Cardiac muscle cell (in vitro differentiated cells and primary cell): ENCODE measurements around the gene RNF186. TPM values are rescaled to one million over a fixed set of nuclear protein-coding genes. Genes with fewer than 3 reads are reported as not detected.

Source experiments
- DNase-seq, 2 donors: peaks; one replicate each; pipeline versions ENCODE4 v3.0.0 to v3.0.0-alpha.2; 2010 to 2017; ENCODE audit warnings: low read depth in 1 of 2, low spot score in 1 of 2
- H3K27ac ChIP-seq: fragments of 200-600 bp; sonication (generic); 2 replicates; pipeline ENCODE4 v1.5.1; 2016
- H3K27me3 ChIP-seq: fragments of 200-600 bp; sonication (generic); 2 replicates; pipeline ENCODE4 v1.6.0; 2016; ENCODE audit warnings: control low read depth
- H3K36me3 ChIP-seq: fragments of 200-600 bp; sonication (generic); 2 replicates; pipeline ENCODE4 v1.5.1; 2016; ENCODE audit warnings: control low read depth
- H3K4me1 ChIP-seq: fragments of 200-600 bp; sonication (generic); 2 replicates; pipeline ENCODE4 v1.8.1; 2017; ENCODE audit warnings: low read depth, mild to moderate bottlenecking, mixed run types
- H3K4me3 ChIP-seq: fragments of 200-600 bp; sonication (generic); 2 replicates; pipeline ENCODE4 v1.5.1; 2016; ENCODE audit warnings: mild to moderate bottlenecking
- H3K9me3 ChIP-seq: fragments of 200-600 bp; sonication (generic); 2 replicates; pipeline ENCODE4 v1.5.1; 2017; ENCODE audit warnings: low read depth, mild to moderate bottlenecking, control low read depth
- polyA plus RNA-seq: library from polyadenylated mRNA; unstranded; fragments of >200 nt; fragmentation: Nextera tagmentation; extraction: Ambion mirVana; gene quantifications from 2 replicates; pipeline ENCODE4 v1.2.1, GENCODE V29; 2016
- total RNA-seq: library from RNA; depleted of rRNA; stranded (reverse); fragments of >200 nt; gene quantifications from 2 replicates; pipeline ENCODE4 v1.2.3, GENCODE V29; 2016
- TF ChIP-seq, protein P1 (sequence below): IDR thresholded peaks from 2 replicates; pipeline ENCODE4 v1.5.1; 2012; ENCODE audit warnings: low read depth, mild to moderate bottlenecking, low read length

RNF186 gene
- total and polyA plus RNA-seq, 2 experiments from 2014 or later = not detected

GRCh38 chr1:19786988-19787423, 28.1 kb downstream of the RNF186 start:
- Histone ChIP-seq H3K27me3 (peaks cover 9% of the 10 kb centered on the region), H3K27ac (no peak overlapping the region), H3K36me3 (no peaks in the 10 kb centered on the region), H3K4me3 (no peak overlapping the region), H3K4me1 (no peaks in the 10 kb centered on the region), H3K9me3 (no peaks in the 10 kb centered on the region)
- DNase-seq = no peak
- TF ChIP-seq, protein P1, sequence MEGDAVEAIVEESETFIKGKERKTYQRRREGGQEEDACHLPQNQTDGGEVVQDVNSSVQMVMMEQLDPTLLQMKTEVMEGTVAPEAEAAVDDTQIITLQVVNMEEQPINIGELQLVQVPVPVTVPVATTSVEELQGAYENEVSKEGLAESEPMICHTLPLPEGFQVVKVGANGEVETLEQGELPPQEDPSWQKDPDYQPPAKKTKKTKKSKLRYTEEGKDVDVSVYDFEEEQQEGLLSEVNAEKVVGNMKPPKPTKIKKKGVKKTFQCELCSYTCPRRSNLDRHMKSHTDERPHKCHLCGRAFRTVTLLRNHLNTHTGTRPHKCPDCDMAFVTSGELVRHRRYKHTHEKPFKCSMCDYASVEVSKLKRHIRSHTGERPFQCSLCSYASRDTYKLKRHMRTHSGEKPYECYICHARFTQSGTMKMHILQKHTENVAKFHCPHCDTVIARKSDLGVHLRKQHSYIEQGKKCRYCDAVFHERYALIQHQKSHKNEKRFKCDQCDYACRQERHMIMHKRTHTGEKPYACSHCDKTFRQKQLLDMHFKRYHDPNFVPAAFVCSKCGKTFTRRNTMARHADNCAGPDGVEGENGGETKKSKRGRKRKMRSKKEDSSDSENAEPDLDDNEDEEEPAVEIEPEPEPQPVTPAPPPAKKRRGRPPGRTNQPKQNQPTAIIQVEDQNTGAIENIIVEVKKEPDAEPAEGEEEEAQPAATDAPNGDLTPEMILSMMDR = no peak

DNA sequence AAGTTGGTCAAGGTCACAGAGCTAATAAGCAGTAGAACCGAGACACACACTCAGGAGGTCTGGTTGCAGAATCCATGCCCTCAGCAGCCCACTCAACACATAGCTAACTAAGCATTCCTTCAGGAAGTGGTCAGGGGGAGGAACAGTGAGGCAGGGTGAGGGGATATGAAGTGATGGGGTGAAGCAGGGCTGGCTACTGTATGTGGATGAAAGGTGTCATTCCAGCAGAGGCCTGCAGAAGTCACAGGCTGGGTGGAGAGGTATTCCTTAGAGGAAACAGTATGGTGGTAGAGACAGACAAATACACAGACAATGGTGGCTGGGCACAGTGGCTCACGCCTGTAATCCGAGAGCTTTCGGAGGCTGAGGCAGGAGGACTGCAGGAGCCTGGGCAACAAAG, 29.4 kb downstream of the RNF186 start:
- TF ChIP-seq, protein P1 = no peak
- H3K4me3 ChIP-seq = no peak overlapping the region
- H3K4me1 ChIP-seq = no peaks in the 10 kb centered on the region
- H3K27ac ChIP-seq = no peak overlapping the region
- H3K9me3 ChIP-seq = no peaks in the 10 kb centered on the region
- peaks cover 11% of the 10 kb centered on the region for H3K27me3 ChIP-seq
- H3K36me3 ChIP-seq = no peaks in the 10 kb centered on the region
- DNase-seq = no peak

DNA sequence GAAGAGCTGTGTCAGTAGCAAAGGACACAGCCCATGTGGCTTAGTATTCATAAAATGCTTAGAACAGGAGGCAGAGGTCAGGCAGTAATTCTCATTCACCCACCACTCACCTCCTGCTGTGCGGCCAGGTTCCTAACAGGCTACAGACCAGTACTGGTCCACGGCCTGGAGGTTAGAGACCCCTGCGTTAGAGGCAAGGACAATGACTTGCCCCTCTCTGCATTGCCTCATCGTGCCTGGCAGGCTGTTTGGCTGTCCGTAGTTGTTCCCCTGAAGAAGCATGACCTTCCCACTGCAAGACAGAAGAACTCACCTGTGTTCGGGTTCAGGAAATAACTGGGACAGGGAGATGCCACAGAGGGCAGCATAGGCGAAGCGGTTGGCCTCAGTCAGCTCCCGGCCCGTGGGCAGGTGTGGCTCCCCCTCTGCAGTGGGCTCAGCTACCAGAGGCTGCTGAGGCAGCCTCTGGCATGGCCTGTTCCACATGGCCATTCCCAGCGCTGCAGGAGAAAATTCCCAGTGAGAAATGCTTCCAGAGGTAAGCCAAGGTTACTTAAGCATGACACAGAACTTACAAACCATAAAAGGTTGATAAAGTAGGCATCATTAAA, 34.7 kb downstream of the RNF186 start:
- H3K9me3 ChIP-seq = no peaks in the 10 kb centered on the region
- no peak for DNase-seq

DNA sequence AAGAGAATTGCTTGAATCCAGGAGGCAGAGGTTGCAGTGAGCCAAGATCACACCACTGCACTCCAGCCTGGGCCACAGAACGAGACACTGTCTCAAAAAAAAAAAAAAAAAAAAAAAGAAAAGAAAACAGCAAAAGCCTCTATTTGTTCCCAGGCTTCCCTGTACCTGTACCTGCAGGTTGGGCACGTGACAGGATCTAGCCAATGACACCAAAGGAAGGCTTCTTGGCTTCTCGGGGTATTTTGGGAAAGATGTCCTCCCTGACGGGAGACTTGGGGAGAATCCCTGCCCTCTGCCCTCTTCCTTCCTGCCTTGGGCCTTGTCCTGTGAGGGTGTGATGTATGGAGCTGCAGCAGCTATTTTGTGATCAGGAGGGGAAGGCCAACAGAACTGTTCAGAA, 38.1 kb downstream of the RNF186 start:
- no peak for DNase-seq
- Histone ChIP-seq H3K4me1 (no peaks in the 10 kb centered on the region), H3K36me3 (no peaks in the 10 kb centered on the region), H3K4me3 (no peak overlapping the region), H3K27ac (no peak overlapping the region), H3K27me3 (peaks cover 7% of the 10 kb centered on the region), H3K9me3 (no peaks in the 10 kb centered on the region)
- TF ChIP-seq, protein P1 = no peak

More for the DNA sequence above, 34.7 kb downstream of the RNF186 start:
- H3K27ac ChIP-seq = no peak overlapping the region
- no peak overlapping the region for H3K4me3 ChIP-seq
- peaks cover 17% of the 10 kb centered on the region for H3K27me3 ChIP-seq
- TF ChIP-seq, protein P1 = no peak
- H3K36me3 ChIP-seq = no peaks in the 10 kb centered on the region
- H3K4me1 ChIP-seq = no peaks in the 10 kb centered on the region

GRCh38 chr1:19776287-19776686, 38.8 kb downstream of the RNF186 start:
- H3K27me3 ChIP-seq = peaks cover 6% of the 10 kb centered on the region
- no peak for DNase-seq
- H3K4me1 ChIP-seq = no peaks in the 10 kb centered on the region
- H3K36me3 ChIP-seq = no peaks in the 10 kb centered on the region
- no peaks in the 10 kb centered on the region for H3K9me3 ChIP-seq
- TF ChIP-seq, protein P1 = no peak
- no peak overlapping the region for H3K27ac ChIP-seq
- H3K4me3 ChIP-seq = no peak overlapping the region
